Stimulated activated naive B cell treated with anti-CD40 and anti-IgM and Interleukin-4, amounts not matched to agents 10 μg/mL and 1 μg/mL and 100 μg/mL, for 72 hours (primary cell): ENCODE measurements around the gene TRPM3.
A peak's percentile ranks its signal among the peaks of the same experiment; 100 is the strongest.

Experiments used
- ATAC-seq, 2 donors: fragments of 150-1000 bp; cut with Tn5 transposase; replicated peaks; 2 replicates each; pipeline ENCODE4 v1.10.0; 2021; ENCODE audit warnings: moderate library complexity in 1 of 2
- DNase-seq: peaks from one replicate; pipeline ENCODE4 v3.0.0; 2021
- H3K27ac Mint-ChIP-seq: one replicate; pipeline ENCODE4 v1.8.0; 2022; ENCODE audit warnings: mild to moderate bottlenecking, mixed read lengths
- H3K27me3 Mint-ChIP-seq, 2 donors: one replicate each; pipeline ENCODE4 v1.8.0; 2022; ENCODE audit warnings: mixed read lengths in 2 of 2
- H3K36me3 Mint-ChIP-seq, 2 donors: one replicate each; pipeline ENCODE4 v1.8.0; 2022; ENCODE audit warnings: mixed read lengths in 2 of 2, mild to moderate bottlenecking in 1 of 2
- H3K4me1 Mint-ChIP-seq, 2 donors: one replicate each; pipeline ENCODE4 v1.8.0; 2022; ENCODE audit warnings: mixed read lengths in 2 of 2, mild to moderate bottlenecking in 1 of 2
- H3K4me3 Mint-ChIP-seq, 2 donors: one replicate each; pipeline ENCODE4 v1.8.0; 2022; ENCODE audit warnings: mild to moderate bottlenecking in 2 of 2, mixed read lengths in 2 of 2, moderate library complexity in 1 of 2
- H3K9me3 Mint-ChIP-seq, 2 donors: one replicate each; pipeline ENCODE4 v1.8.0; 2022; ENCODE audit warnings: mixed read lengths in 2 of 2, mild to moderate bottlenecking in 1 of 2

The TRPM3 gene

GRCh38 chr9:70936536-70936935 lies 184.9 kb downstream of the TRPM3 start:
- ATAC-seq = no peak
- H3K27ac Mint-ChIP-seq = no peak overlapping the region
- no peaks in the 10 kb centered on the region for H3K36me3 Mint-ChIP-seq

GRCh38 chr9:70935856-70936255 lies 185.6 kb downstream of the TRPM3 start:
- no peak for ATAC-seq
- H3K27me3 Mint-ChIP-seq = no peaks in the 10 kb centered on the region
- no peak for DNase-seq
- H3K27ac Mint-ChIP-seq = no peak overlapping the region
- H3K4me3 Mint-ChIP-seq = no peak overlapping the region
- H3K9me3 Mint-ChIP-seq = no peaks in the 10 kb centered on the region
- H3K4me1 Mint-ChIP-seq = no peaks in the 10 kb centered on the region
- H3K36me3 Mint-ChIP-seq = no peaks in the 10 kb centered on the region

More at GRCh38 chr9:70936536-70936935, 184.9 kb downstream of the TRPM3 start:
- DNase-seq = no peak
- Mint-ChIP-seq H3K4me1 (no peaks in the 10 kb centered on the region), H3K9me3 (no peaks in the 10 kb centered on the region), H3K4me3 (no peak overlapping the region), H3K27me3 (no peaks in the 10 kb centered on the region)

DNA sequence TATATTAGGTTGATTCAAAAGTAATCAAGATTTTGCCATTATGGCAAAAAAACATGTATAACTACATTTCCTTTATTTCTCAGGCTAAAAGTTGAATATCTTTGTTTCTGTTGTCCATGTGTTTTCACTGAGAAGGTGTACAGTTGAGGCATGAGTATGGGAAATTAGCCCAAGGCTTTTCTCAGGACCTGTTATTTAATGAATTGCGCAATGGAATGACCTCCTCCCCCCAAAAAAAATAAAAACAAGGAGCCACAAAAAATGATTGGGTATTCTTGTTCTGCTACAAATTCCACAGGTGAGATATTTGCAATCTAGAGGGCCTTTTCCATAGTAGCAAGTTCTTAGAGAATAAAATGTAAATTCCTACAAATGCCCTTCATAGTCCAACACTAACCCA lies 186.8 kb downstream of the TRPM3 start:
- Mint-ChIP-seq H3K27me3 (no peaks in the 10 kb centered on the region), H3K27ac (no peak overlapping the region), H3K9me3 (no peaks in the 10 kb centered on the region), H3K4me3 (no peak overlapping the region), H3K36me3 (no peaks in the 10 kb centered on the region), H3K4me1 (no peaks in the 10 kb centered on the region)
- ATAC-seq = no peak
- DNase-seq = no peak

- no peak overlapping the region for H3K27ac Mint-ChIP-seq
- H3K27me3 Mint-ChIP-seq = no peaks in the 10 kb centered on the region
- ATAC-seq (no peak), DNase-seq (no peak)
- H3K4me1 Mint-ChIP-seq = no peaks in the 10 kb centered on the region
- no peaks in the 10 kb centered on the region for H3K9me3 Mint-ChIP-seq
- H3K4me3 Mint-ChIP-seq = no peak overlapping the region
- no peaks in the 10 kb centered on the region for H3K36me3 Mint-ChIP-seq
Observed at GRCh38 chr9:70933321-70933720, 188.1 kb downstream of the TRPM3 start.

DNA sequence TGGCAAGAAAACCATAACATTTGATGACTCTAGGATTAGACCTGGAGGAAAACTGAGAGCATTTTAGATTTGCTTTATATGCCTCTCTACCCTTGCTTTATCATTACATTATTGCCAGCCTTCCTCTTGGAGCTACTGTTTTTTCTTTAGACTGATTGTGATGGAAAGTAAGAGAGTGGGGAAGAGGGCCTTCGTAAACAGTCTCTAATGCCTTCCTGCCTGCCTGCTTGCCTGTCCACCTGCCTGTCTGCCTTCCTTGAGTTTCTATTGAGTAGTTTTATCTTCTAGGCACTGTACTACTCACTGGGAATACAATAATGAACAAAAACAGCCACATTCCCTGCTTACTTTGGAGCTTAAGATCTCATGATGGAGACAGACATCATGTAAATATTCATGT lies 189.3 kb downstream of the TRPM3 start:
- H3K27ac Mint-ChIP-seq = no peak overlapping the region
- H3K4me1 Mint-ChIP-seq = no peaks in the 10 kb centered on the region
- H3K36me3 Mint-ChIP-seq = no peaks in the 10 kb centered on the region
- no peaks in the 10 kb centered on the region for H3K9me3 Mint-ChIP-seq
- ATAC-seq (no peak), DNase-seq (no peak)
- no peaks in the 10 kb centered on the region for H3K27me3 Mint-ChIP-seq
- no peak overlapping the region for H3K4me3 Mint-ChIP-seq

DNA sequence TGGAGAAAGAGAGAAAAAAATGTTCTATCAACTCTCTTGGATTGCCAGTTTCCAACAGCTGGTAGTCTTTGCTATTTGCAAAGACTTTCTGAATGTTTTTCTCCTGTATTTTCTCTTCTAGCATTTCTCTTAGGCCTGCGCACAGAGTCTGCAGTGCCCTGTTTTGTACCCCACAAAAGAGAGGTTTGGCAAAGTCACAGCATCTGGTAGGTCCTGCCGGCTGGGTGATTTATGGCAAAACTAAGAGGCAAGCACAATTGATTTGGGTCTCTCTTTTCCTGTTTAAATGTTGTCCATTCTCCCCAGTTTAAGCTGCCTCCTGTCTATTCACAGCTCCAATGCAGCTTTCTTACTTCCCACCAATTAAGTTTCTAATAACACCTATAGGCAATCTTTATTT lies 193.9 kb downstream of the TRPM3 start:
- no peaks in the 10 kb centered on the region for H3K27me3 Mint-ChIP-seq
- ATAC-seq = no peak
- H3K4me3 Mint-ChIP-seq = no peak overlapping the region
- no peaks in the 10 kb centered on the region for H3K4me1 Mint-ChIP-seq
- H3K36me3 Mint-ChIP-seq = no peaks in the 10 kb centered on the region
- H3K27ac Mint-ChIP-seq = no peak overlapping the region
- H3K9me3 Mint-ChIP-seq = no peaks in the 10 kb centered on the region
- no peak for DNase-seq

DNA sequence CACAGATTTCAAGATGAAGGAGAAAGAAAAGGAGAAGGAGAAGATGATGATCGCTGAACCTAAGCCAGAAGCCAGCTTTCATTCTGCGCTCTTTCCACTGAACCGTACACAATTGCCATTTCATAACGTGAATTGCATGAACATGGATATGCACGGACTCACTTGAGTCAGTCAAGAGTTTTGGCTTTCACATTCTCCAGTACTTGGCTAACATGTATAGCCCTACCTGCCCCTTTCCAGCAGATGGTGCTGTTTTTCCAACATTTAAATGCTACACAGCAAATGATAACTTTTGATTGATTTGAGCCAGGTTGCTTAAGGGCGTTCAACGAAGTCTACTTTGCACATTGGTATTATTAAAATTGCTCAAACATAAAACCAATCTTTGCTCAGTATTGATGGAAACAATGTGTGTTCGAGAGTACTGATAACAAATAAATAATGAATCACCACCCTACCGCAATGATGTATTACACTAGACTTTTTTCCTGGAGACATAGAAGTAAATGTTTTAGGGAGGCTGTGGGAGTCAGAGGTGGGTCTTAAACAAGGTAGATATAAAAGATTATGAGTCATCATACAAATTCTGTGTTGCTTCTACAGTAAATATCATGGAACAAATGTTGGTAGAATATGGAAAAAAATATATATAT lies 196.4 kb downstream of the TRPM3 start:
- no peak overlapping the region for H3K27ac Mint-ChIP-seq
- no peak overlapping the region for H3K4me3 Mint-ChIP-seq
- DNase-seq (no peak), ATAC-seq (peak; percentile 83 to 84)
- H3K9me3 Mint-ChIP-seq = no peaks in the 10 kb centered on the region
- H3K4me1 Mint-ChIP-seq = no peaks in the 10 kb centered on the region
- no peaks in the 10 kb centered on the region for H3K27me3 Mint-ChIP-seq
- H3K36me3 Mint-ChIP-seq = no peaks in the 10 kb centered on the region

DNA sequence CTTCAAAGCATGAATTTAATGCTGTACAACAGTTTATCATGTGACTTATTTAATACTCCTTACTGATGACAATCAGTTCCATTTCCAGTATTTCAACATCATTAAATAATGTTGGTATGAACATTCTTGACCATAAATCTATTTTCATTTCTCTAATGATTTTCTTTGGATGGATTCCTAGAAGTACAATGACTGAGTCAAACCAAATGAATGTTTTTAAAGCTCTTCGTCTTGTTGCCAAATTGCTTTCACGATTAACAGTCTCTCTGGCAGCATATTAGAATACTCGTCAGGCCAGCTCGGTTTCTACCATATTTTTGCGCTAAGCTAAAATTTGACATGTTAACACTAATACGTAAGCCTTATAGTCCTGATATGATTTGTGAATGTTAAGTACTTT lies 197.0 kb downstream of the TRPM3 start:
- no peaks in the 10 kb centered on the region for H3K9me3 Mint-ChIP-seq
- no peaks in the 10 kb centered on the region for H3K27me3 Mint-ChIP-seq
- H3K27ac Mint-ChIP-seq = no peak overlapping the region
- no peaks in the 10 kb centered on the region for H3K4me1 Mint-ChIP-seq
- no peak overlapping the region for H3K4me3 Mint-ChIP-seq
- H3K36me3 Mint-ChIP-seq = no peaks in the 10 kb centered on the region
- DNase-seq = no peak
- no peak for ATAC-seq

- H3K27ac Mint-ChIP-seq = no peak overlapping the region
- no peaks in the 10 kb centered on the region for H3K36me3 Mint-ChIP-seq
- no peaks in the 10 kb centered on the region for H3K9me3 Mint-ChIP-seq
- no peaks in the 10 kb centered on the region for H3K27me3 Mint-ChIP-seq
- no peak for ATAC-seq
- no peak for DNase-seq
- H3K4me3 Mint-ChIP-seq = no peak overlapping the region
- no peaks in the 10 kb centered on the region for H3K4me1 Mint-ChIP-seq
Observed at GRCh38 chr9:70923961-70924360, 197.5 kb downstream of the TRPM3 start.

- Mint-ChIP-seq H3K9me3 (no peaks in the 10 kb centered on the region), H3K4me3 (no peak overlapping the region), H3K36me3 (no peaks in the 10 kb centered on the region), H3K27me3 (no peaks in the 10 kb centered on the region), H3K4me1 (no peaks in the 10 kb centered on the region), H3K27ac (no peak overlapping the region)
- no peak for DNase-seq
- no peak for ATAC-seq
Observed at GRCh38 chr9:70921136-70921535, 200.3 kb downstream of the TRPM3 start.

GRCh38 chr9:70917277-70917676 lies 204.1 kb downstream of the TRPM3 start:
- H3K9me3 Mint-ChIP-seq = no peaks in the 10 kb centered on the region
- no peaks in the 10 kb centered on the region for H3K27me3 Mint-ChIP-seq
- H3K4me3 Mint-ChIP-seq = no peak overlapping the region
- no peak for DNase-seq
- no peak overlapping the region for H3K27ac Mint-ChIP-seq
- H3K36me3 Mint-ChIP-seq = no peaks in the 10 kb centered on the region
- ATAC-seq = no peak
- H3K4me1 Mint-ChIP-seq = no peaks in the 10 kb centered on the region

GRCh38 chr9:70911791-70912190 lies 209.6 kb downstream of the TRPM3 start:
- no peak overlapping the region for H3K4me3 Mint-ChIP-seq
- H3K27me3 Mint-ChIP-seq = peaks cover 0 to 6% of the 10 kb centered on the region in 2 donors
- no peak for DNase-seq
- no peak for ATAC-seq
- no peaks in the 10 kb centered on the region for H3K36me3 Mint-ChIP-seq
- peaks cover 0 to 1% of the 10 kb centered on the region in 2 donors for H3K9me3 Mint-ChIP-seq
- no peaks in the 10 kb centered on the region for H3K4me1 Mint-ChIP-seq
- no peak overlapping the region for H3K27ac Mint-ChIP-seq

GRCh38 chr9:70910598-70910997 lies 210.8 kb downstream of the TRPM3 start:
- Mint-ChIP-seq H3K4me1 (no peaks in the 10 kb centered on the region), H3K27ac (no peak overlapping the region), H3K36me3 (no peaks in the 10 kb centered on the region), H3K4me3 (no peak overlapping the region), H3K27me3 (peaks cover 0 to 6% of the 10 kb centered on the region in 2 donors), H3K9me3 (peaks cover 0 to 1% of the 10 kb centered on the region in 2 donors)
- ATAC-seq = no peak
- DNase-seq = no peak

- ATAC-seq (no peak), DNase-seq (no peak)
- H3K4me1 Mint-ChIP-seq = no peaks in the 10 kb centered on the region
Observed at GRCh38 chr9:70902692-70903131, 218.7 kb downstream of the TRPM3 start.

DNA sequence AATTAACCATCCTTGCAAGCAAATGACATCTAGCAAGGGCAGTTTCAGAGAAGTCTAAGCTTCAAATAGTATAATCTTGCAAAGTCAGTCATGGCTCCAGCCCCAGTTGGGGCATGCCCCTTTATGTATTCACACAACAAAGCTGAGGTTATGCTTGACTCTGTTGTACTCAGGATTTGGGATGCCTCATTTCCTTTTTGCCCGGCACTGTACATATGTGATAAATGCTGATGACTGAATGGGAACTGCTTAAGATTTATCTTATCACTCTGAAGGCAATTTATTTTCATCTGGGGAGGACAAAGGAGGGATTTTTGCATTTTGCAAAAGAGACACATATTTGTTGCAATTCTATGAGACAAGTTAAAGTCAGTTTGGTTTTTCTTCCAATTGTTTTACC lies 219.2 kb downstream of the TRPM3 start:
- ATAC-seq = no peak
- no peak for DNase-seq
- H3K4me1 Mint-ChIP-seq = no peaks in the 10 kb centered on the region

More at GRCh38 chr9:70902692-70903131, 218.7 kb downstream of the TRPM3 start:
- Mint-ChIP-seq H3K9me3 (no peaks in the 10 kb centered on the region), H3K4me3 (no peak overlapping the region), H3K27me3 (no peaks in the 10 kb centered on the region), H3K27ac (no peak overlapping the region), H3K36me3 (no peaks in the 10 kb centered on the region)

DNA sequence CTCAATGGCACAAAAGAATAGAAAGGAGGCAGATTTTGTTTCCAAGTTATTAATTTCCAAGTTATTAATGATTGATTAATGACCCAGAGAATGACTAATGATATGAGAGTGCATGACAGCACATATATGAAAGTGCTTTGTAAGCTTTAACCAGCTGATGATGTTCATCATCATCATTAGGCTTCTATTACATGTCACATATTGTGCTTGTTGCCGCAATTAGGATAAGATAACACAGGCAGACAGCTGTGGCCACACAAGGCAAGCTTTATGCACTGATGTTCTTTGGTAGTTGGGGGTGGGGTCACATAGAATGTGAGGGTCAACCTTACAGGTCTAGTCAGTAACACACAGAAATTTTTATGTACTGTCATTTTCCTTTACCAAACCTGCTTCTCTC lies 219.7 kb downstream of the TRPM3 start:
- Mint-ChIP-seq H3K27me3 (no peaks in the 10 kb centered on the region), H3K4me3 (no peak overlapping the region), H3K27ac (no peak overlapping the region), H3K36me3 (no peaks in the 10 kb centered on the region), H3K4me1 (no peaks in the 10 kb centered on the region), H3K9me3 (no peaks in the 10 kb centered on the region)
- ATAC-seq (no peak), DNase-seq (no peak)

More for the DNA sequence above, 219.2 kb downstream of the TRPM3 start:
- Mint-ChIP-seq H3K4me3 (no peak overlapping the region), H3K9me3 (no peaks in the 10 kb centered on the region), H3K27ac (no peak overlapping the region), H3K36me3 (no peaks in the 10 kb centered on the region), H3K27me3 (no peaks in the 10 kb centered on the region)
